LHCN-M2 (cell line): ENCODE data around the gene PLEKHM3. TPM values are rescaled to one million over a fixed set of nuclear protein-coding genes. Genes with fewer than 3 reads are reported as not detected.

Experiments
- DNase-seq: peaks from one replicate; pipeline ENCODE4 v3.0.0-alpha.2; 2012; ENCODE audit warnings: low read depth
- total RNA-seq: library from RNA; depleted of rRNA; stranded (reverse); fragments of >200 nt; gene quantifications from 2 replicates; pipeline ENCODE4 v1.2.3, GENCODE V29; 2014

PLEKHM3 gene
- total RNA-seq, 1 experiment from 2014 or later = 7.5 TPM

DNA sequence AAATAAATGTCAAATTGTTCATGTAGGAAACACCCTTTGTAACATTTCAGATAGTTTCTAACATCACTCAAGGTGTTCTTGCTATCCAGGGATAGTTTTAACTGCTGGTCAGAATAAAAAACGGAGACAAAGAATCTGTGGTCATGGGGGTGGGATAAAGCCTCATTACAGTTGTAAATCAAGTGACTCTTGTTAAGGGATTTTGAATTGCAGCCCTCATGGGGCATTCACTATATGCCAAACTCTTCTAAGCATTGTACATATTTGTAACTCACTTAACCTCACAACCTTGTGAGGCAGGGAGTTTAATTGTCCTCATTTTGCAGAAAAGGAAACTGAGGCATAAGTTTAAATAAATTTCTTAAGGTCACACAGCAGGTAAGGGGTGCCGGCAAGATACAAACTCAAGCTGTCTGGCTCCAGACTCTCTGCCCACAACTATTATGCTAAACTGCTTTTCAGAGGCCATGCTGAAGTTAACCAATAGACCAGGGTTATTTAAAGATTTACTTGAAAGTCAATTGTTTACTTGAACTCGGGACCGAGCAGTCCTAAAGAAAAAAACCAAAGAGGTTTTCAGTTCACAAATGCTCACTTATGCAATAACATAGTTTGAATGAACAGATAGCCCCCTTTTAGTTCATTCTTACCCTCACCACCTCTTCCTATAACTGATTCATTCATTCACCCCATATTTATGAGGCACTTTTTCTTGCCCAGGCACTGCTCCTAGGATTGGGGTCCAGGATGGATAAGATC lies 134.1 kb downstream of the PLEKHM3 start:
- DNase-seq = no peak

DNA sequence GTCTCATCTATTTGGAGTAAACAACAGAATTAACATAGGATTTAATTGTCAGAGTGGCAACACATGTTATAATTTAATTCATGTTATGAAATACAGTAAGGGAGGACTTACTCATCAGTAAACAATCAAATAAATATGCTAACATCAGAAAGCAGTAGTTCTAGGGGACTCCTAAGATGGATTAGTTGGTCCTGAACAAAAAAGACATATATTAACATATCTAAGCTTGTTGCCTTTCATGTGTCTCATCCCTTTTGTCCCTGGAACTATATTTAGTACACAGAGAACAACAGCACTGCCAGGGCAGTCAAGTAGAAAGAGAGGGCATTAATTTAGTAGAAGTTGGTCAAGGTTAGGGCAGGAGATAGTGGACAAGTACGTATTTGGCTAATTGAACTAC lies 137.8 kb downstream of the PLEKHM3 start:
- DNase-seq = no peak

GRCh38 chr2:207885010-207885409 lies 140.3 kb downstream of the PLEKHM3 start:
- no peak for DNase-seq

DNA sequence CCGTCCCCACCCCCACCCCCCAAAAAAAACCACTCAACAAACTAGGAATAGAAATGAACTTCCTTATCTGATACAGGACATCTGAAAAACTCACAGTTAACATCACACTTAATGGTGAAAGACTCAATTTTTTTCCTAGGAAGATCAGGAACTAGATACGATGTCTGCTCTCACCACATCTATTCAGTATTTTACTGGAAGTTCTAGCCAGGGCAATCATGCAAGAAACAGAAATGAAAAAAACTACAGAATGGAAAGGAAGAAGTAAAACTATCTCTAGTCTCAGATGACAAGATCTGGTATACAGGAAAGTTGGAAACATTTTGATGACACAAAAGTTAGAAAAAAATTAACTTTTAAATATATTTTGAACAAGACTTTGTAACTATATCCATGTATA lies 141.2 kb downstream of the PLEKHM3 start:
- no peak for DNase-seq

DNA sequence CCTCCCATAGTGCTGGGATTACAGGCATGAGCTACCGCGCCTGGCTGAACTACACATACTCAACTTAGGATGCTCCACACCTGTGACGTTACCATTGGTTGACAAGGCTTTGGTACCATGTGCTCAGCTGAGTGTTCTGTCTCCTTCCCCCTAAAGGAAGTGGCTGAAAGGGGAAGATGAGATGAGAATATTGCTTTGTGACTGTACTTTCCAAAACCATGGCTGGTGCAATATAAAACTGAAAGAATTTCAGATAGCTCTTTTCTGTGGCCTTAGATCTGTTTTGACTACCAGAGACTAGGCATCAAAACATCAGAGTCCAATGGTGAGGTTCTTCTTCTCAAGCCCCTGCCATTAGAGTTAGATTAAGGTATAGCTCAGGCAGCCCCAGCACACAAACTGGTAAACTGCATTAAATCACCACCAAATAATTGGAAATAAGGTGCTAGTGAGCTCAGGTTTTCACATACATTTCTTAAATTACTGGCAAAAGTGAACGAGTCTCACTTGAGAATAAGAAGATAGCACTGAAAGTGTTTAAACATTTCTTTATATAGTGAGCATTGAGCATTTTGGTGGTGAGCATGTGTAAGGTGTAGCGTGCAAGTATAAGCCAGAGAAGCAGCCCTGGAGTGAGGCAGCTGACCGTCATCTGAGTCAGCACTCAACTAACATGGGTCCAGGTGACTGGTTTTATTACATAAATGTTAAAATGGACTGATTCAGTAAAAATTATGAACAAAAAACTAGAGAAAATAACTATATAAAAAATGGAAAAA lies 142.1 kb downstream of the PLEKHM3 start:
- DNase-seq = no peak

GRCh38 chr2:207881902-207882301 lies 143.4 kb downstream of the PLEKHM3 start:
- DNase-seq = peak; percentile 24

DNA sequence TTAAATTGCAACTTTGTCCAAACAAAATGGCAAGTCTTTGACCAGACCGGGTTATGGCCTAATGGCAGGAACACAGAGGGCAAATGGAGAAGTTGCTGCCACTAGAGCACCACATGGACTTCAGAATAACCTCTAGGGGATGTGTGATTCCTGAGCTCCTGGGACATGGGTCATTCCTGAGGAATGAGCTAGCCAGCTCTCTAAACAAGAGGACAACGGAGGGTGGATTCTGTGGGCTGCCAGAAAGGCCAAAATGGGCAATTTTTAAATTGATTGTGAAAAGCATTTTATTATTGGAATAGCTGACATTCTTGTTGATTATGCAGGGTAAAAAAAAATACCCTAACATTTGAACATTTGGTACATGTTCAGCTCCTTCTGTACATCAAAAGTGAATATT lies 145.8 kb downstream of the PLEKHM3 start:
- peak; percentile 67 for DNase-seq

GRCh38 chr2:207876842-207877535 lies 148.3 kb downstream of the PLEKHM3 start:
- DNase-seq = no peak

DNA sequence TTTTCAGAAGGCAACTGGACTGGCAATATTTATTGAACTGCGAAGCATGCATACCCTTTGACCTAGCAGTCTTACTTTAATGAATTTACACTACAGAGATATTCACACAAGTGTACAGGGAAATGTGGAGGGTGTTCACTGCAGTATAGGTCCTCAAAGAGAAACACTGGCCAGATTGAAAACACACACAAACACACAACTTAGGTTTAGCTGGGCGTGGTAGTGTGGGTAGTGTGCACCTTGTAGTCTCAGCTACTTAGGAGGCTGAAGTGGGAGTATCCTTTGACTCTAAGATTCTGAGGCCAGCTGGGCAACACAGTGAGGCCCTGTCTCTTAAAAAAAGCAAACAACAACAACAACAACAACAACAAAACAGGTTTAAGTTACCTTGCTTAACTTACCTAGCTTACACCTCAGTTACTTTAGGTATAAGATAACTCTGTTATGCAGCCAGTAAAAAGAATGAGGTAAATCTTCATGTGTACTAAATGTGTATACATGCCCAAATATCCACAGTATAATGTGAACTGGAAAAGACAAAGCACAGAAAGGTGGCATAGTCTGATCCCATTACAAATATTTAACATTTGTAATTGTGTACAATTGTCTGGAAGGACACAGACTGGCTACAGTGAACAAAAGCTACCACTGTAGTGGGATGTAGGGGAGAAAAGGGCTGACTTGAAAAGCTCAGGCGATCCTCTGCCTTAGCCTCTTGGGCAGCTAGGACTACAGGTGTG lies 149.7 kb downstream of the PLEKHM3 start:
- no peak for DNase-seq

DNA sequence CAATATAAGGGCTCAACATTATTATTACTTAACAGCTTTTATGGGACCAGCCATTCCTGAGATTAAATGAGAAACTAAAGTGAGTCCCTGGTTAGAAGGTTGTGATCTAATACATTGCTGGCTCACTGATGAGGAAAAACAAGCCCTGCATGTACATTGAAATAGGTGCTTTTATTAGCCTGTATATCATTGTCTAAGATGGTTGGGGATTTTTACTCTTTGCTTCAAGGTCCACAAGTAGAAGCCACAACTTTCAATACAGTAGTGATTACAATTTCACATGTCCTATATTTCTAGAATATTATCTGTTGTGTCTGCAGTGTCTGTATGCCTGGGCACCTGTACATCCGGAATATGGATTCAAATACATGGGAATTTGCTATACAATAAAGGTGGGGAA lies 151.5 kb downstream of the PLEKHM3 start:
- DNase-seq = no peak

DNA sequence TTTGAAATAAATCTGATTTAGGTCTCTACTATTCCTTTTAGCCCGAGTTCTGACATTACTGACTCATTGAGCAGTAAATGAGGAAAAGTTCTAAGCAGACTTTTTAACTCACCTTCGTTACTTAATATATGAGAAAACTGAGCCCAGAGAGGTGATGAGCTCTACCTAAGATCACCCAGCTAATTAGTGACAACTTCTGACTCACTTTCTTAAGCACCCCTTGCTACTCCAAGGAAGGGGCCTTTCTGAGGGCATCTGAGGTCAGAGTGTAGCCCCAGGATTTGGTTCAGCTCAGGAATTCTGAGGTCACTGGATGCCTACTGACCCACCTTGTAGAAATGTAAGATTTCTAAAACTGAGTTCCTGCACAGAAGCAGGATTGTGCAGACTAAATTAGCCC lies 153.4 kb downstream of the PLEKHM3 start:
- DNase-seq = no peak

DNA sequence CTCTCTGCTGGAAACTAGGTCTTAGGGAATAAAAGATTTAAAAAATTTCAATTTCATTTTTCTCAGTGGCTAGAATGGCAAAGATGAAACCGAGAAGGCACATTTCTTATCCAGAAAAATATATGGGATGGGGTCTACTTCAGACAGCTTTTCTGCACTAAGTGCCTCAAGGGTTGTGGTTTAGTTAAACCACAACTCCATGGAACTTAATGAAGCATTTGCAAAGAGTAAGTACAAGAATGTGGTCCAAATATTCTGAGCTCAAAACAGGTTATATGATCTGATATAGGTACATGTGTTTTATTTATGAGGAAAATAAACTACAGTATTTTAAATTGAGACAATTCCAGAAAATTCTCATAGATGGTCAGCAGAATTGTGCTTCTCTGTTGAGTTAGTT lies 153.8 kb downstream of the PLEKHM3 start:
- DNase-seq = no peak

GRCh38 chr2:207870814-207871213 lies 154.5 kb downstream of the PLEKHM3 start:
- no peak for DNase-seq

- peak; percentile 97 for DNase-seq
Observed at GRCh38 chr2:207869784-207870778, 155.2 kb downstream of the PLEKHM3 start.

- DNase-seq = no peak
Observed at GRCh38 chr2:207868855-207869596, 156.3 kb downstream of the PLEKHM3 start.

- no peak for DNase-seq
Observed at GRCh38 chr2:207867905-207868304, 157.4 kb downstream of the PLEKHM3 start.

- no peak for DNase-seq
Observed at GRCh38 chr2:207867056-207867455, 158.3 kb downstream of the PLEKHM3 start.

DNA sequence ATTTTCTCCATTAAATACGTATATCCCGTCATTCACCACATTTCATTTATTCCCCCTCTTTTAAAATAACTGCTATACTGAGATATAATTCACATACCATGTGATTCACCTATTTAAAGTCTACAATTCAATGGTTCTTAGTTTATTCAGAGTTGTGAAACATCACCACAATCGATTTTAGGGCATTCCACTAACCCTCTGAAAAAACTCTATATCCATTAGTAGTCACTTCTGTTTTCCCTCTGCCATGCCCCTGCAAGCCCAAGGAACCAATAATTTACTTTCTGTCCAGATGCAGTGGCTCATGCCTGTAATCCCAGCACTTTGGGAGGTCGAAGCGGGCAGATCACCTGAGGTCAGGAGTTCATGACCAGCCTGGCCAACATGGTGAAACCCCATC lies 160.1 kb downstream of the PLEKHM3 start:
- DNase-seq = no peak

GRCh38 chr2:207863345-207863744 lies 162.0 kb downstream of the PLEKHM3 start:
- no peak for DNase-seq

- DNase-seq = no peak
Observed at GRCh38 chr2:207861789-207862188, 163.5 kb downstream of the PLEKHM3 start.
